Measurements from ENCODE around the gene ANKS1A. TPM values are rescaled to one million over a fixed set of nuclear protein-coding genes. Genes with fewer than 3 reads are reported as not detected.

Gene ANKS1A
- polyA plus RNA-seq, 4 donors, result 6.5 to 29.9 (median 10.8) TPM

GRCh38 chr6:35044145-35044745 is 155.2 kb downstream of the ANKS1A start:
- Histone ChIP-seq H3K36me3 (ENCODE audit: control insufficient read depth in 3 of 3, insufficient read depth in 2 of 3, low read depth in 1 of 3, low read length in 3 of 3) (peaks cover 0 to 48% (median 2%) of the 10 kb centered on the region in 3 donors), H3K4me3 (ENCODE audit: low read depth in 1 of 3, low read length in 3 of 3) (no peak overlapping the region), H3K9me3 (ENCODE audit: control insufficient read depth in 2 of 2, insufficient read depth in 1 of 2, low read depth in 1 of 2, low read length in 1 of 2) (no peaks in the 10 kb centered on the region), H3K27me3 (ENCODE audit: control insufficient read depth in 3 of 3, insufficient read depth in 3 of 3, low read length in 3 of 3) (no peaks in the 10 kb centered on the region), H3K4me1 (ENCODE audit: control insufficient read depth in 3 of 3, insufficient read depth in 2 of 3, low read depth in 1 of 3, low read length in 2 of 3) (peaks cover 0 to 42% (median 10%) of the 10 kb centered on the region in 3 donors), H3K27ac (ENCODE audit: low read depth in 1 of 3, low read length in 2 of 3) (peak overlapping the region in 2 of 3 donors; percentile 44 to 71)
- DNase-seq (peak in 1 of 2 donors; percentile 22), FAIRE-seq (no peak)
- 69 to 74% (median 72%) methylated on average over 16 of the region's 16 CpGs for WGBS, 3 donors

GRCh38 chr6:35044761-35045421 is 155.8 kb downstream of the ANKS1A start:
- Histone ChIP-seq H3K4me3 (ENCODE audit: low read depth in 1 of 3, low read length in 3 of 3) (no peak overlapping the region), H3K27ac (ENCODE audit: low read depth in 1 of 3, low read length in 2 of 3) (peak overlapping the region; percentile 15 to 82 (median 52)), H3K9me3 (ENCODE audit: control insufficient read depth in 2 of 2, insufficient read depth in 1 of 2, low read depth in 1 of 2, low read length in 1 of 2) (no peaks in the 10 kb centered on the region), H3K36me3 (ENCODE audit: control insufficient read depth in 3 of 3, insufficient read depth in 2 of 3, low read depth in 1 of 3, low read length in 3 of 3) (peaks cover 0 to 48% (median 2%) of the 10 kb centered on the region in 3 donors), H3K4me1 (ENCODE audit: control insufficient read depth in 3 of 3, insufficient read depth in 2 of 3, low read depth in 1 of 3, low read length in 2 of 3) (peaks cover 0 to 48% (median 10%) of the 10 kb centered on the region in 3 donors), H3K27me3 (ENCODE audit: control insufficient read depth in 3 of 3, insufficient read depth in 3 of 3, low read length in 3 of 3) (no peaks in the 10 kb centered on the region)
- FAIRE-seq (no peak), DNase-seq (peak in 1 of 2 donors; percentile 27)
- WGBS, 3 donors, result 37 to 44% (median 41%) methylated on average over 3 of the region's 3 CpGs

- no peak for DNase-seq
- H3K4me1 ChIP-seq (ENCODE audit: control insufficient read depth in 3 of 3, insufficient read depth in 2 of 3, low read depth in 1 of 3, low read length in 2 of 3), result peaks cover 0 to 59% (median 10%) of the 10 kb centered on the region in 3 donors
Observed at GRCh38 chr6:35046103-35046502, 157.0 kb downstream of the ANKS1A start.

GRCh38 chr6:35046862-35047261 is 157.8 kb downstream of the ANKS1A start:
- Histone ChIP-seq H3K27me3 (ENCODE audit: control insufficient read depth in 3 of 3, insufficient read depth in 3 of 3, low read length in 3 of 3) (no peaks in the 10 kb centered on the region), H3K4me3 (ENCODE audit: low read depth in 1 of 3, low read length in 3 of 3) (no peak overlapping the region), H3K27ac (ENCODE audit: low read depth in 1 of 3, low read length in 2 of 3) (peak overlapping the region; percentile 21 to 85 (median 57)), H3K4me1 (ENCODE audit: control insufficient read depth in 3 of 3, insufficient read depth in 2 of 3, low read depth in 1 of 3, low read length in 2 of 3) (peaks cover 0 to 59% (median 10%) of the 10 kb centered on the region in 3 donors), H3K9me3 (ENCODE audit: control insufficient read depth in 2 of 2, insufficient read depth in 1 of 2, low read depth in 1 of 2, low read length in 1 of 2) (no peaks in the 10 kb centered on the region), H3K36me3 (ENCODE audit: control insufficient read depth in 3 of 3, insufficient read depth in 2 of 3, low read depth in 1 of 3, low read length in 3 of 3) (peaks cover 0 to 50% (median 2%) of the 10 kb centered on the region in 3 donors)
- DNase-seq, result peak; percentile 72 to 74
- no peak for FAIRE-seq
- 14 to 56% (median 34%) methylated on average over 1 of the region's 1 CpG for WGBS, 3 donors

More at GRCh38 chr6:35046103-35046502, 157.0 kb downstream of the ANKS1A start:
- H3K4me3 ChIP-seq (ENCODE audit: low read depth in 1 of 3, low read length in 3 of 3), result no peak overlapping the region
- 70 to 87% (median 82%) methylated on average over 3 of the region's 3 CpGs for WGBS, 3 donors
- FAIRE-seq, result no peak
- H3K9me3 ChIP-seq (ENCODE audit: control insufficient read depth in 2 of 2, insufficient read depth in 1 of 2, low read depth in 1 of 2, low read length in 1 of 2), result no peaks in the 10 kb centered on the region
- peaks cover 0 to 50% (median 2%) of the 10 kb centered on the region in 3 donors for H3K36me3 ChIP-seq (ENCODE audit: control insufficient read depth in 3 of 3, insufficient read depth in 2 of 3, low read depth in 1 of 3, low read length in 3 of 3)
- H3K27me3 ChIP-seq (ENCODE audit: control insufficient read depth in 3 of 3, insufficient read depth in 3 of 3, low read length in 3 of 3), result no peaks in the 10 kb centered on the region
- peak overlapping the region in 1 of 3 donors; percentile 57 for H3K27ac ChIP-seq (ENCODE audit: low read depth in 1 of 3, low read length in 2 of 3)

GRCh38 chr6:35047265-35048011 is 158.4 kb downstream of the ANKS1A start:
- H3K27ac ChIP-seq (ENCODE audit: low read depth in 1 of 3, low read length in 2 of 3), result peak overlapping the region; percentile 43 to 85 (median 57)
- peaks cover 0 to 59% (median 10%) of the 10 kb centered on the region in 3 donors for H3K4me1 ChIP-seq (ENCODE audit: control insufficient read depth in 3 of 3, insufficient read depth in 2 of 3, low read depth in 1 of 3, low read length in 2 of 3)
- H3K36me3 ChIP-seq (ENCODE audit: control insufficient read depth in 3 of 3, insufficient read depth in 2 of 3, low read depth in 1 of 3, low read length in 3 of 3), result peaks cover 0 to 53% (median 2%) of the 10 kb centered on the region in 3 donors
- FAIRE-seq, result no peak
- H3K27me3 ChIP-seq (ENCODE audit: control insufficient read depth in 3 of 3, insufficient read depth in 3 of 3, low read length in 3 of 3), result no peaks in the 10 kb centered on the region
- no peak overlapping the region for H3K4me3 ChIP-seq (ENCODE audit: low read depth in 1 of 3, low read length in 3 of 3)
- 52 to 87% (median 74%) methylated on average over 7 of the region's 7 CpGs for WGBS, 3 donors
- no peak for DNase-seq
- no peaks in the 10 kb centered on the region for H3K9me3 ChIP-seq (ENCODE audit: control insufficient read depth in 2 of 2, insufficient read depth in 1 of 2, low read depth in 1 of 2, low read length in 1 of 2)

- WGBS, 3 donors, result 73 to 89% (median 81%) methylated on average over 12 of the region's 12 CpGs
- no peak for FAIRE-seq
- Histone ChIP-seq H3K27ac (ENCODE audit: low read depth in 1 of 3, low read length in 2 of 3) (peak overlapping the region; percentile 43 to 85 (median 57)), H3K4me1 (ENCODE audit: control insufficient read depth in 3 of 3, insufficient read depth in 2 of 3, low read depth in 1 of 3, low read length in 2 of 3) (peaks cover 0 to 65% (median 10%) of the 10 kb centered on the region in 3 donors), H3K36me3 (ENCODE audit: control insufficient read depth in 3 of 3, insufficient read depth in 2 of 3, low read depth in 1 of 3, low read length in 3 of 3) (peaks cover 0 to 53% (median 0%) of the 10 kb centered on the region in 3 donors), H3K9me3 (ENCODE audit: control insufficient read depth in 2 of 2, insufficient read depth in 1 of 2, low read depth in 1 of 2, low read length in 1 of 2) (no peaks in the 10 kb centered on the region), H3K4me3 (ENCODE audit: low read depth in 1 of 3, low read length in 3 of 3) (no peak overlapping the region), H3K27me3 (ENCODE audit: control insufficient read depth in 3 of 3, insufficient read depth in 3 of 3, low read length in 3 of 3) (no peaks in the 10 kb centered on the region)
- DNase-seq, result no peak
Observed at GRCh38 chr6:35048031-35048613, 159.1 kb downstream of the ANKS1A start.

GRCh38 chr6:35048631-35049083 is 159.6 kb downstream of the ANKS1A start:
- peak in 1 of 2 donors; percentile 45 for DNase-seq
- WGBS, 3 donors, result 45 to 77% (median 73%) methylated on average over 10 to 11 of the region's 11 CpGs
- no peak overlapping the region for H3K4me3 ChIP-seq (ENCODE audit: low read depth in 1 of 3, low read length in 3 of 3)
- peaks cover 0 to 65% (median 10%) of the 10 kb centered on the region in 3 donors for H3K4me1 ChIP-seq (ENCODE audit: control insufficient read depth in 3 of 3, insufficient read depth in 2 of 3, low read depth in 1 of 3, low read length in 2 of 3)
- no peak for FAIRE-seq
- H3K27me3 ChIP-seq (ENCODE audit: control insufficient read depth in 3 of 3, insufficient read depth in 3 of 3, low read length in 3 of 3), result no peaks in the 10 kb centered on the region
- H3K9me3 ChIP-seq (ENCODE audit: control insufficient read depth in 2 of 2, insufficient read depth in 1 of 2, low read depth in 1 of 2, low read length in 1 of 2), result no peaks in the 10 kb centered on the region
- peak overlapping the region in 2 of 3 donors; percentile 57 to 85 for H3K27ac ChIP-seq (ENCODE audit: low read depth in 1 of 3, low read length in 2 of 3)
- peaks cover 0 to 55% (median 0%) of the 10 kb centered on the region in 3 donors for H3K36me3 ChIP-seq (ENCODE audit: control insufficient read depth in 3 of 3, insufficient read depth in 2 of 3, low read depth in 1 of 3, low read length in 3 of 3)
